ENCODE measurements around the gene CDH13.

The CDH13 gene

GRCh38 chr16:82855471-82855870, 228.7 kb downstream of the CDH13 start:
- no peak for DNase-seq

GRCh38 chr16:82857693-82858365, 231.1 kb downstream of the CDH13 start:
- DNase-seq, result no peak

DNA sequence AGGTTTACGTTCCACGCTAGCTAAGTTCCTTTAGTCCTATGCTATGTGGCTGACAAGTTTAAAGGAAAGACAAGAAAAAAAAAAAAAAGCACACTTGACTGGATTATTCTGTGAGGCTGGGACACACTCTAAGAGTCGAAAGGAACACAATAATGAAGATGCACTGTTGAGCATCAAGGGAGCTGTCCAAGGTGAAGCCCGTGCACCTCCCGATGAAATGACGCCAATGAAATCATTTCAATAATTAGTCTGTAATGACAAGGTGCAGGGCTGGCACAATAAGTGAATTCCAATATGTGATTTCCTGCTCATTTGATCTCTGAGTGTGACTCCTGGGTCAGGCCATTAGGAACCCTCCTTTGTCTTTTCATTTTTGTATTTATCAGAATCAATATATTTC, 232.9 kb downstream of the CDH13 start:
- no peak for DNase-seq

DNA sequence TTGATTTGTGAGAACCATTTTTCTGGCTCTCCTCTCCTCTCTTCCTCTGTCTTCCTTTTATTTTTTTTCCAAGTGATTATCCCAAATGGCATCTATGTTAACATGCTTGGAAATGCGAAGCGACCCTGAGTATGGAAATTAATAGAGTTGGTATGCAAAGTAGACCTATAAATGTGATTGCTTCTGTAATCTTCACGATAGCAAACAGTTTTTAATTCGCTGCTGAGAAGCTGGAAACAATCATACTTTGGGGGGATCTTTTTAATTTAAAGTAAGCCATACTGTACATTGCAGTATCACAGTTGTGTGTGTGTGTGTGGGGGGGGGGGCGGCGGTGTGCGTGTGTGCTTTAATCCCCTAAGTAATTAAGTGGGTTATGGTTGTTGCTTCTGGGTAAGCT, 233.3 kb downstream of the CDH13 start:
- no peak for DNase-seq

DNA sequence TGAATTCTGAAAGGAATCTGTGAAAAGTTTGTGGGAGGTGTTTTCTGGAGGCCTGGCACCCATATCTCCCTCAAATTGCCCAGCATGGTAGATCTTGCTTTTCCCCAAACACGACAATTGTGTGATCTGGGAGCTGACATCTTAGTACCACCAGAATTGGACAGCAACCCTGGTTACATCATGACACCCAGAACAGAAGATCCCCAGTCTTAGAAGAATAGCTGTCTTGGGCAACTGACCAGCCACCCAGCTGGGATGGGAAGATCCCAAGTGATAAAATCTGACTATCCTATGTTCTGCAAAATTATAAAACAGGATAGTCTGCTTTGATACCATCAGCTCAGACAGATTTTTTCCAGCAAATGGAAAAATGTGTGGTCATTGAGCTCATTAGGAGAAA, 235.3 kb downstream of the CDH13 start:
- DNase-seq, result no peak

GRCh38 chr16:82864332-82865040, 237.7 kb downstream of the CDH13 start:
- DNase-seq, result no peak

DNA sequence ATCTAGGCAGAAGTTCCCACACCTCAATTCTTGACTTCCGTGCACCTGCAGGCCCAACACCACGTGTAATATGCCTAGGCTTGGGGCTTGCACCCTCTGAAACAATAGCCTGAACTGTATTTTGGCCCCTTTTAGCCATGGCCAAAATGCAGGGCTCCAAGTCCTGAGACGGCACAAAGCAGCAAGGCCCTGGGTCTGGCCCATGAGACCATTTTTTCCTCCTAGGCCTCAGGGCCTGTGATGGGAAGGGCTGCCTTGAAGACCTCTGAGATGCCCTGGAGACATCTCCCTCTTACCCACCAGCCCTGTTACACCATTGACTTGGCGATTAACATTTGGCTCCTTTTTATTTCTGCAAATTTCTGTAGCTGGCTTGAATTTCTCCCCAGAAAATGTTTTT, 238.6 kb downstream of the CDH13 start:
- DNase-seq, result no peak

DNA sequence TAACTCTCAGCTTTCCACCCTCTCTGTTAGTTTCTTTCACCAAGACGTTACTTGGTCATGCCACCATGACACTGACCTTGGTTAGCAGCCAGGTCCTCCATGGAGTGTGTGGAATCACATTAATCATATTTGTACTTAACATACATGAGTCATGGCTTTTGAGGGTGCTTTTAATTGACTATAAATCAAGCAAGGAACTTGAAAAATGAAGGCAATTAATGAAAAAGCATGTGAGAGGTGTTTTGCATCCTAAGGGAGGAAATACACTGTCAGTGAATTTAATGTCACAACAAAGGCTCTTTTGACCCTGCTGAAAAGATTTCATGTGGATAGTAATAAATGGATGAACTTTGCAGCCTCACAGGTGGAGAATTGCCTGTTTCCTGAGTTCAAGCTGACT, 240.7 kb downstream of the CDH13 start:
- no peak for DNase-seq

DNA sequence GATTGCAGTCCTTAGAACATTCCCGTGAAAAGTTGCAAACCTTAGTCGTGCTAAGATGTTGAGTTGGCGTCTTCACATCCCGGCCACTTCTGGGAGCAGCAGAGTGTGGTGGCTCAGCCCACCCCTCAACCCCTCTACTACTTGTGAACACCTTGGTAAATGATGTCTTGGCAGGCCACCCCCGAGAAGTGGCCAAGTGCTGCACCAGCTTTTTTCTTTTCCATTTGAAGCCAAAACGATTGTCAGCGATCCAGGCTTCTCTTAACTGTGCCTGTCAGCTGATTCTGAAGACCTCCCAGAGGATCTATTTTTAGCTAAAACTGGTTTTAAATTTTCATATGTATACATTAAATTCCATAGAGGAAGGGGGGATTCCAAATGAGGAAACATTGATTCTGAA, 247.5 kb downstream of the CDH13 start:
- DNase-seq, result no peak

- DNase-seq, result no peak
Observed at GRCh38 chr16:82874672-82875071, 247.9 kb downstream of the CDH13 start.

GRCh38 chr16:82876951-82877350, 250.2 kb downstream of the CDH13 start:
- DNase-seq, result no peak

GRCh38 chr16:82878466-82878865, 251.7 kb downstream of the CDH13 start:
- no peak for DNase-seq

- no peak for DNase-seq
Observed at GRCh38 chr16:82880346-82880745, 253.6 kb downstream of the CDH13 start.

GRCh38 chr16:82881516-82881915, 254.7 kb downstream of the CDH13 start:
- DNase-seq, result no peak

DNA sequence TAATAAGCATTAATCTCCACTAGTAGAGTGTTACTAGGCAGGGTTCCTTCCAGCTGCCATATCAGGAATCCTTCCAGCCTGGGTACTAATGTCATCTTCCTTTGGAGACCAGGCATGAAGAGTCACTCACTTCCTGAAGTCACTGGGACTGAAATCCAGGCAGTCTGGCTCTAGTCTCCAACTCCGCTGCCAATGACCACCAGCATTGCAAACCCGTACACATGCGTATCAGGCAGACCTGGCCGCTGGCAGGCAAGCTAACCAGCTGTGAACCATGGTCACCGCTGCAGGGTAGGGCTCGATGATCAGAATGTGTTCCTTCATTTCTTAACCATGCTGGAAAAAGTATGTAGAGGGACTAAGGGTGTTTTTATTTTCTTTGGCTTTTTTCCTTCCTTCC, 255.5 kb downstream of the CDH13 start:
- DNase-seq, result no peak

GRCh38 chr16:82882982-82883835, 256.4 kb downstream of the CDH13 start:
- no peak for DNase-seq

- no peak for DNase-seq
Observed at GRCh38 chr16:82884320-82884898, 257.6 kb downstream of the CDH13 start.

DNA sequence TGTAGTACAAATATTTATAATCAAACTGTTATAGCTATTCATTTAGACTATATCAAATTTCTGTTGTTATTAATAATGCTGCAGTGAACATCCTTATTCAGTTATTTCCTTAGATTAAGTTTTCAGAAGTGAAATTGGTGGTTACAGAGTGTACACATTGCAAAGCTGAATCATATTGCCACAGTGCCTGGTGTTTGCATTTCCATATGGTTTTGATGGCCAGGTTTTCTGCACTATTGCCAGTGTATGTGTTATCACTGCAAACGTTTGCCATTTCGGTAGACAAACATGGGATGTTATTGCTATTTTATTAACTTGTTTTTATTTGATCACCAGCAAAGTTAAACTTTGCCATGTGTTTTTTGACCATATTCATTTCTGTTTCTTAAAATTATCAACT, 259.4 kb downstream of the CDH13 start:
- DNase-seq, result no peak

DNA sequence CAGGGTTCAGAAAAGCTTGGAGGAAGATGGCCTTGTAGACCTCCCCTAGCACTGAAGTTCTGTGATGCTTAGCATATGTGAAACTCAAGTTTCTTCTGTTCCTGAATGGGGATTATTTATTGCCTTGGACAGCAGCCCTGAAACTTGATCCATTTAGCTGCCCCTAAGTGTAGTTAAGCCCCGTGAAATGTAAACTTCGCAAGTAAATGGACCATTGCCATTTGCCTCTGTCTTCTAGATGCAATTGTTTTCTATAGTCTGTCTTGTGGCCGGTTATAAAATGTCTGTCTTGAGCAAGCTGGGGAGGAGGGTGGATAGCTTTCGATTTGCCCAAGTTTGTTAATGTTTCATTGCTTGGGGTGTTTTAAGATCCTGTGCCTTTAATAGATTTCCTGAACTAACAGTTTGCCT, 261.8 kb downstream of the CDH13 start:
- DNase-seq, result no peak

DNA sequence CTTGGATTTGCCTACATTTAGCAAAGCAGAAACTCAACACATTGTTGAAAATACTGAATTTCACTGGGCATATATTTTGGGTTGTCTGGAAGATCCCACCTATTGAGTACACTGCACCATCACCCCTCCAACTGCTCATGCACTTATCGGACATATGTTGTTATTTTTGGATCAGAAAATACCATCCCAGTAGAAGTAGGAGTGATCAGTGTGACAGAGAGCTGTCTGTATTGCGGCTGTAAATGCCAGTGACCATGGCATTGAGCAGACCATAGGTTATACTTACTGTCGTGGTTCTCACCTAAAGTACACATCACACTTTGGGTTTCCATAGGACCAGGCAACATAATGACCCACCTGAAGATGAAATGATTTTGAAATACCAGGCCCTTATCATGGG, 264.7 kb downstream of the CDH13 start:
- DNase-seq, result no peak

GRCh38 chr16:82891918-82892317, 265.1 kb downstream of the CDH13 start:
- no peak for DNase-seq

GRCh38 chr16:82892324-82892723, 265.6 kb downstream of the CDH13 start:
- DNase-seq, result no peak

DNA sequence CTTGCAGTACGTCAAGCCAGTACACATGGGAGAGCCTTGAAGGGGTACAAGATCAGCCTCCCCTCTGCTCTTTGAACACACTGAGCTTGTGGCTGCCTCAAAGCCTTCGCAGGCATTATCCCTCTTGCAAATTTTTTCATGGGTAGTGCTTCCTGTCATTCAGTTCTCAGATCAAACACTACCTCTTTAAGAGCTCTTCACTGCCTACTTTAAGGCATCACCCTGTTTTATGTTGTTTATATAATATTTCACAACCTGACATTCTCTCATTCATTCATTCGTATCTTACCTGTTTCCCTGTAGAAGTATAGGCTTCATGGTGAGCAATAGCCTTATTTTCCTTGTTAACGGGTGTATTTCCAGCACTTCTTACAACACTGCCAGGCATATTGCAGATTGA, 269.1 kb downstream of the CDH13 start:
- no peak for DNase-seq

DNA sequence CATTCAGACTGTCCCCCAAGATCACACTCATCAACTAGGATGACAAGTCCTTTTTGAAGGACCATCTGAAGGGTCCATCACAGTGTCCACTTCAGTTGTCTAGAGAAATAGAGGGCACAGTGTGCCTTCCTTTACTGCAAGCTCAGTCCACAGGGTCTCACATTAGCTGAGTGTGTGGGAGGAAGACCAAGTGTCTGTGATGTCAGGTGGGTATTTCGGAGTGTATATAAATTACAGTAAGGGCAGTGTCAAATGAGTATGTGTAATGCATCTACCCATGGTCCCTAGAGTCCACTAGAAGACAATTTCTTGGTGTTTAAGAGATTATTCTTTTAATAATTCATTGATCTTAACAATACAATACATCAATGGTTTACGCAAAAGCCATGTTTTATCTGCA, 272.2 kb downstream of the CDH13 start:
- DNase-seq, result no peak
